Measurements from ENCODE around the gene TBK1. TPM values are rescaled to one million over a fixed set of nuclear protein-coding genes. Genes with fewer than 3 reads are reported as not detected.

TBK1 gene
- total and polyA plus RNA-seq, 9 of the 15 experiments (the other 6 are each of a cell fraction or from before 2014, with no cell fraction given) = 20.4 to 42.0 (median 27.8) TPM

GRCh38 chr12:64451687-64452558 lies at the start of gene TBK1 (continued):
- peak; percentile 7; the same call in 1 of the 2 replicates for TF ChIP-seq ZBTB33 (CRISPR knock-in tag; IDR thresholded peaks at IDR 0.05)
- TF ChIP-seq, protein P1, sequence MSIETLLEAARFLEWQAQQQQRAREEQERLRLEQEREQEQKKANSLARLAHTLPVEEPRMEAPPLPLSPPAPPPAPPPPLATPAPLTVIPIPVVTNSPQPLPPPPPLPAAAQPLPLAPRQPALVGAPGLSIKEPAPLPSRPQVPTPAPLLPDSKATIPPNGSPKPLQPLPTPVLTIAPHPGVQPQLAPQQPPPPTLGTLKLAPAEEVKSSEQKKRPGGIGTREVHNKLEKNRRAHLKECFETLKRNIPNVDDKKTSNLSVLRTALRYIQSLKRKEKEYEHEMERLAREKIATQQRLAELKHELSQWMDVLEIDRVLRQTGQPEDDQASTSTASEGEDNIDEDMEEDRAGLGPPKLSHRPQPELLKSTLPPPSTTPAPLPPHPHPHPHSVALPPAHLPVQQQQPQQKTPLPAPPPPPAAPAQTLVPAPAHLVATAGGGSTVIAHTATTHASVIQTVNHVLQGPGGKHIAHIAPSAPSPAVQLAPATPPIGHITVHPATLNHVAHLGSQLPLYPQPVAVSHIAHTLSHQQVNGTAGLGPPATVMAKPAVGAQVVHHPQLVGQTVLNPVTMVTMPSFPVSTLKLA (conservative IDR thresholded peaks at IDR 0.05) = peak; percentile 84 to 90
- peak; percentile 93 for TF ChIP-seq ZBTB7A (IDR thresholded peaks at IDR 0.05; ENCODE audit: borderline replicate concordance, control insufficient read depth, low read depth, low read length)
- TF ChIP-seq PBX2 (CRISPR knock-in tag; IDR thresholded peaks at IDR 0.05; ENCODE audit: low read depth) = no peak
- 0 out of 2 replicates have a peak, but pooled peaks have one; percentile 31 for TF ChIP-seq PBX2 (tag; conservative IDR thresholded peaks at IDR 0.05; ENCODE audit: low read depth)
- TF ChIP-seq NFRKB (IDR thresholded peaks at IDR 0.05; ENCODE audit: low read depth) = 0 out of 2 replicates have a peak, but pooled peaks have one; percentile 66
- peak; percentile 86 for TF ChIP-seq TAF1 (IDR thresholded peaks at IDR 0.05; ENCODE audit: control insufficient read depth, extremely low read depth, insufficient read depth, low read length, severe bottlenecking)
- TF ChIP-seq ZNF3 (CRISPR knock-in tag; IDR thresholded peaks at IDR 0.05) = 0 out of 2 replicates have a peak, but pooled peaks have one; percentile 18
- peak; percentile 64 for TF ChIP-seq KDM5B (IDR thresholded peaks at IDR 0.05; ENCODE audit: insufficient replicate concordance, low read depth, low read length)
- TF ChIP-seq ZNF146 (CRISPR knock-in tag; IDR thresholded peaks at IDR 0.05; ENCODE audit: unreplicated experiment) = no peak
- no peak for TF ChIP-seq TSHZ1 (CRISPR knock-in tag; IDR thresholded peaks at IDR 0.05)
- TF ChIP-seq RB1 (IDR thresholded peaks at IDR 0.05; ENCODE audit: low read depth) = peak; percentile 93
- no peak for TF ChIP-seq ZKSCAN3 (CRISPR knock-in tag; IDR thresholded peaks at IDR 0.05)
- TF ChIP-seq SIN3A (IDR thresholded peaks at IDR 0.05; ENCODE audit: borderline replicate concordance in 2 of 2, control insufficient read depth in 1 of 2, low read depth in 2 of 2, low read length in 2 of 2) = peak in 1 of 2 experiments; percentile 88; a peak in 3 of 4 replicates
- TF ChIP-seq KLF1 (tag; IDR thresholded peaks at IDR 0.05) = 0 out of 2 replicates have a peak, but pooled peaks have one; percentile 17
